Activated CD8-positive, alpha-beta memory T cell treated with anti-CD3 and anti-CD28 coated beads, Interleukin-2, amount 50 U/mL, for 4 hours (primary cell): ENCODE data around the gene AMZ2.
A peak's percentile ranks its signal among the peaks of the same experiment; 100 is the strongest.
"Not testable (repeated sequence)": the region's sequence is repeated elsewhere in the genome, so short reads cannot be mapped to it uniquely, and the experiment has no call there.

Experiments
- DNase-seq: peaks from one replicate; pipeline ENCODE4 v3.0.0-alpha.2; 2020

The AMZ2 gene

GRCh38 chr17:68220786-68221185, 27.1 kb upstream of the AMZ2 start:
- not testable (repeated sequence) for DNase-seq

GRCh38 chr17:68221786-68222185, 26.1 kb upstream of the AMZ2 start:
- DNase-seq: no peak

GRCh38 chr17:68222606-68223005, 25.2 kb upstream of the AMZ2 start:
- no peak for DNase-seq

- not testable (repeated sequence) for DNase-seq
Observed at GRCh38 chr17:68225055-68225454, 22.8 kb upstream of the AMZ2 start.

GRCh38 chr17:68228039-68228680, 19.7 kb upstream of the AMZ2 start:
- DNase-seq: not testable (repeated sequence)

GRCh38 chr17:68228817-68229570, 18.8 kb upstream of the AMZ2 start:
- no peak for DNase-seq

- DNase-seq: no peak
Observed at GRCh38 chr17:68229619-68230018, 18.2 kb upstream of the AMZ2 start.

- DNase-seq: not testable (repeated sequence)
Observed at GRCh38 chr17:68231131-68231530, 16.7 kb upstream of the AMZ2 start.

- DNase-seq: no peak
Observed at GRCh38 chr17:68231541-68231940, 16.3 kb upstream of the AMZ2 start.

GRCh38 chr17:68232741-68233140, 15.1 kb upstream of the AMZ2 start:
- not testable (repeated sequence) for DNase-seq

GRCh38 chr17:68234726-68235335, 13.0 kb upstream of the AMZ2 start:
- DNase-seq: not testable (repeated sequence)

GRCh38 chr17:68235336-68235791, 12.5 kb upstream of the AMZ2 start:
- DNase-seq: not testable (repeated sequence)

- DNase-seq: peak; percentile 35
Observed at GRCh38 chr17:68237369-68238163, 10.3 kb upstream of the AMZ2 start.

- no peak for DNase-seq
Observed at GRCh38 chr17:68238164-68238870, 9.5 kb upstream of the AMZ2 start.

GRCh38 chr17:68238871-68239253, 9.0 kb upstream of the AMZ2 start:
- no peak for DNase-seq

GRCh38 chr17:68239632-68240366, 8.0 kb upstream of the AMZ2 start:
- DNase-seq: no peak

- DNase-seq: no peak
Observed at GRCh38 chr17:68246271-68247028, 1.4 kb upstream of the AMZ2 start.

- DNase-seq: no peak
Observed at GRCh38 chr17:68248199-68248825, 469 bp downstream of the AMZ2 start.

GRCh38 chr17:68248891-68249290, 1.0 kb downstream of the AMZ2 start:
- no peak for DNase-seq

GRCh38 chr17:68249354-68249765, 1.5 kb downstream of the AMZ2 start:
- DNase-seq: no peak
